Testis (tissue), 2 donors: Measurements from ENCODE around the gene NUMBL.

ENCODE experiments used
- CTCF ChIP-seq, 3 experiments: fragments of 450-650 bp in 2 of 3; fragments of 200-600 bp in 1 of 3; sonication (generic) in 1 of 3; IDR thresholded peaks; one replicate each; pipeline ENCODE4 v1.5.1; 2016 to 2019; ENCODE audit warnings: antibody characterized with exemption in 3 of 3, mild to moderate bottlenecking in 2 of 3, moderate library complexity in 1 of 3
- POLR2A ChIP-seq: fragments of 450-650 bp; IDR thresholded peaks from one replicate; pipeline ENCODE4 v1.6.1; 2017; ENCODE audit warnings: antibody characterized with exemption, mild to moderate bottlenecking, moderate library complexity

GRCh38 chr19:40672038-40672437 lies 18.4 kb downstream of the NUMBL start:
- TF ChIP-seq CTCF (IDR thresholded peaks at IDR 0.05) (no peak), POLR2A (no peak)
